H9 (cell line): ENCODE data around the gene CXCL14. TPM values are rescaled to one million over a fixed set of nuclear protein-coding genes. Genes with fewer than 3 reads are reported as not detected.

Source experiments
- DNase-seq: peaks from one replicate; pipeline ENCODE4 v3.0.0-alpha.2; 2017
- H2AFZ ChIP-seq: one replicate; pipeline ENCODE4 v1.6.1; 2013; ENCODE audit warnings: mild to moderate bottlenecking, low read length, control low read depth, moderate library complexity
- H2AK5ac ChIP-seq: 2 replicates; pipeline ENCODE4 v1.6.1; 2013; ENCODE audit warnings: low read length, control low read depth, mixed read lengths; ENCODE audit not compliant: insufficient read length
- H2BK120ac ChIP-seq: one replicate; pipeline ENCODE4 v1.6.1; 2013; ENCODE audit warnings: low read depth, mild to moderate bottlenecking, low read length, control low read depth, inconsistent platforms; ENCODE audit not compliant: poor library complexity, severe bottlenecking
- H2BK12ac ChIP-seq: 2 replicates; pipeline ENCODE4 v1.6.1; 2013; ENCODE audit warnings: low read length, control low read depth, mixed read lengths, low read depth; ENCODE audit not compliant: insufficient read length
- H2BK15ac ChIP-seq: 2 replicates; pipeline ENCODE4 v1.6.1; 2013; ENCODE audit warnings: low read depth, low read length, control low read depth
- H2BK20ac ChIP-seq: one replicate; pipeline ENCODE4 v1.6.1; 2013; ENCODE audit warnings: low read depth, mild to moderate bottlenecking, low read length, control low read depth, inconsistent platforms; ENCODE audit not compliant: poor library complexity, severe bottlenecking
- H2BK5ac ChIP-seq: 2 replicates; pipeline ENCODE4 v1.6.1; 2013; ENCODE audit warnings: low read length, control low read depth, mixed read lengths; ENCODE audit not compliant: insufficient read length
- H3K14ac ChIP-seq: 2 replicates; pipeline ENCODE4 v1.6.1; 2013; ENCODE audit warnings: low read length, control low read depth; ENCODE audit not compliant: insufficient read depth
- H3K18ac ChIP-seq: 2 replicates; pipeline ENCODE4 v1.6.1; 2013; ENCODE audit warnings: low read depth, mild to moderate bottlenecking, mixed read lengths, low read length, control low read depth; ENCODE audit not compliant: insufficient read length
- H3K23ac ChIP-seq: 2 replicates; pipeline ENCODE4 v1.6.1; 2013; ENCODE audit warnings: low read length, control low read depth, mixed read lengths, low read depth; ENCODE audit not compliant: insufficient read length
- H3K23me2 ChIP-seq: 2 replicates; pipeline ENCODE4 v1.6.1; 2013; ENCODE audit warnings: low read depth, mild to moderate bottlenecking, mixed read lengths, low read length, control low read depth; ENCODE audit not compliant: insufficient read length, poor library complexity, severe bottlenecking
- H3K27ac ChIP-seq: 2 replicates; pipeline ENCODE4 v1.5.1; 2013; ENCODE audit warnings: low read length, control low read depth, mixed read lengths, low read depth; ENCODE audit not compliant: insufficient read length
- H3K27me3 ChIP-seq: 2 replicates; pipeline ENCODE4 v1.6.1; 2013; ENCODE audit warnings: low read length, control low read depth, inconsistent platforms; ENCODE audit not compliant: insufficient read depth
- H3K4ac ChIP-seq: 2 replicates; pipeline ENCODE4 v1.6.1; 2013; ENCODE audit warnings: low read depth, mild to moderate bottlenecking, control low read depth, inconsistent platforms, low read length, moderate library complexity
- H3K4me1 ChIP-seq: 2 replicates; pipeline ENCODE4 v1.6.1; 2013; ENCODE audit warnings: low read length, control low read depth, inconsistent platforms; ENCODE audit not compliant: insufficient read depth
- H3K4me2 ChIP-seq: 2 replicates; pipeline ENCODE4 v1.6.1; 2013; ENCODE audit warnings: low read length, control low read depth, mixed read lengths; ENCODE audit not compliant: insufficient read length, insufficient read depth
- H3K56ac ChIP-seq: 2 replicates; pipeline ENCODE4 v1.6.1; 2013; ENCODE audit warnings: low read depth, mild to moderate bottlenecking, mixed read lengths, low read length, control low read depth; ENCODE audit not compliant: insufficient read length
- H3K79me1 ChIP-seq: 2 replicates; pipeline ENCODE4 v1.6.1; 2013; ENCODE audit warnings: low read depth, mild to moderate bottlenecking, moderate library complexity, low read length, control low read depth, inconsistent platforms; ENCODE audit not compliant: insufficient read depth, poor library complexity, severe bottlenecking
- H3K79me2 ChIP-seq: 2 replicates; pipeline ENCODE4 v1.6.1; 2013; ENCODE audit warnings: low read length, control low read depth, inconsistent platforms; ENCODE audit not compliant: insufficient read depth
- H3K9ac ChIP-seq: 2 replicates; pipeline ENCODE4 v1.6.1; 2013; ENCODE audit warnings: low read length, control low read depth, mixed read lengths; ENCODE audit not compliant: insufficient read length; ENCODE audit errors: extremely low read depth
- H3K9me3 ChIP-seq: one replicate; pipeline ENCODE4 v1.6.1; 2013; ENCODE audit warnings: low read depth, low read length, inconsistent platforms; ENCODE audit not compliant: control insufficient read depth
- H3T11ph ChIP-seq: one replicate; pipeline ENCODE4 v1.6.1; 2013; ENCODE audit warnings: mild to moderate bottlenecking, low read length, control low read depth, inconsistent platforms
- H4K20me1 ChIP-seq: one replicate; pipeline ENCODE4 v1.6.1; 2013; ENCODE audit not compliant: control insufficient read depth, insufficient read length, insufficient read depth
- H4K5ac ChIP-seq: 2 replicates; pipeline ENCODE4 v1.6.1; 2013; ENCODE audit warnings: low read depth, mild to moderate bottlenecking, mixed read lengths, low read length, control low read depth; ENCODE audit not compliant: insufficient read length
- H4K8ac ChIP-seq: replicated peaks from 2 replicates; pipeline ENCODE4 v1.6.1; 2013; ENCODE audit warnings: low read length, control low read depth, mixed read lengths, low read depth; ENCODE audit not compliant: insufficient read length
- H4K91ac ChIP-seq: 2 replicates; pipeline ENCODE4 v1.6.1; 2013; ENCODE audit warnings: low read depth, mild to moderate bottlenecking, moderate library complexity, mixed read lengths, low read length, control low read depth; ENCODE audit not compliant: insufficient read length
- H3K27ac Mint-ChIP-seq, 3 experiments: 2 replicates in 2 of 3; 3 replicates in 1 of 3; pipeline ENCODE4 v1.8.0; 2020 to 2021; ENCODE audit warnings: mixed read lengths in 3 of 3, mild to moderate bottlenecking in 1 of 3, moderate library complexity in 1 of 3
- H3K27me3 Mint-ChIP-seq: 2 replicates; pipeline ENCODE4 v1.8.0; 2021; ENCODE audit warnings: low read depth, mild to moderate bottlenecking, moderate library complexity, mixed read lengths
- H3K36me3 Mint-ChIP-seq, 3 experiments: 2 replicates in 2 of 3; 3 replicates in 1 of 3; pipeline ENCODE4 v1.8.0; 2020 to 2021; ENCODE audit warnings: low read depth in 3 of 3, mixed read lengths in 3 of 3; ENCODE audit not compliant: insufficient read depth in 1 of 3
- H3K4me1 Mint-ChIP-seq, 2 experiments: 2 replicates each; pipeline ENCODE4 v1.8.0; 2020; ENCODE audit warnings: mixed read lengths in 2 of 2
- H3K4me3 Mint-ChIP-seq, 2 experiments: 2 replicates in 1 of 2; 3 replicates in 1 of 2; pipeline ENCODE4 v1.8.0; 2020 to 2021; ENCODE audit warnings: mild to moderate bottlenecking in 2 of 2, mixed read lengths in 2 of 2, moderate library complexity in 1 of 2
- H3K9me3 Mint-ChIP-seq, 2 experiments: 2 replicates in 1 of 2; 3 replicates in 1 of 2; pipeline ENCODE4 v1.8.0; 2020; ENCODE audit warnings: mild to moderate bottlenecking in 2 of 2, mixed read lengths in 2 of 2, moderate library complexity in 1 of 2
- WGBS: extraction: QIAGEN DNeasy Blood & Tissue Kit; methylation state at CpG from one replicate; pipeline ENCODE4 v1.1.7; 2013; ENCODE audit warnings: missing lambda C conversion rate, low lambda C conversion rate, mixed read lengths; ENCODE audit not compliant: insufficient read length; ENCODE audit errors: extremely low coverage; 5-methylcytosine and 5-hydroxymethylcytosine counted together
- total RNA-seq: library from RNA; stranded (reverse); gene quantifications from 2 replicates; pipeline ENCODE4 v1.2.1, GENCODE V29; 2021
- TF ChIP-seq, protein P1 (sequence below): fragments of 200-600 bp; sonication (generic); conservative IDR thresholded peaks from 3 replicates; pipeline ENCODE4 v1.8.0; 2021; ENCODE audit warnings: antibody characterized with exemption, mild to moderate bottlenecking

Gene CXCL14
- total RNA-seq, 1 experiment from 2014 or later = 1.1 TPM

DNA sequence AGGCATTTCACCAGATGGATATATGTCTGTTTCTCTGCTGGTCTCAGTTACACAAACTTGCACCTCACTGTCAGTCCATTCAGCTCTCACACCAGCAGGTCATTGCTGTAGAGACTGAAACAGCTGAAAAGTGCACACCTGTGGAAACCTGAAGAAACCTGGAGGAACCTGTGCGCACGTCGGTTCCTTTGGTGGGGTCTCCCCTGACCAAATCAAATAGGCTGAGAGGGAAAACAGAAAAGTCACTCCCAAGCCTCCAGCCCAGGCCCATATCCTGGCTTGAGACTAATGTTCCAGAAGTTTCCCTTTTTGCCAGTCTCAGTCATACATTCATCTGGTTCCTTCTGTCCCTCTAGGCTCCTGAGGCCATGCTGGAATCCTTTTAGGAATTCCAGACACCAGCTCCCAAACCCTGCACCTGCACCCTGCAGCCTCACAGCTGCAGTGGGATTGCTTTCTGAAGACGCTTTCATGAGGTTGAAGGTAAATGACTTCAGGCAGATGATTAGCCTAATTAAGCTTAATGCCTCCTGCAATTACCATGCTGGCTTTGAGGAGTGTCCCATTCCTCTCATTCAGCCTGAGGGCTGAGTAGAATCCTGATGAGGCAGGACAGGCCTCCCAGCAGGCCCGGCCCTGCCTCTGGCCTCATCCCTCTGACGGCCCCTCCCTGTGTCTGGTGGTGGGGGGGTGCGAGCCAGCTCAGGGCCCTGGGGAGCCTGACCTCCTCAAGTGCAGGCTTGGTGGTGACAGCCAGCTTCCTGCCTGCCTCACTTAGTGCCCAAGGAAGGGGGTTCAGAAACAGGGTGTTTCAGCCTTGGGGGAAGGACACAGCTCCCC lies 24.3 kb upstream of the CXCL14 start:
- no peak for DNase-seq
- Histone ChIP-seq H3K4me2 (no peak overlapping the region), H3K23me2 (no peaks in the 10 kb centered on the region), H3K56ac (no peak overlapping the region), H3K4me1 (no peaks in the 10 kb centered on the region), H3K27me3 (no peaks in the 10 kb centered on the region; the same call in 1 of the 2 replicates), H4K20me1 (no peaks in the 10 kb centered on the region), H4K91ac (no peak overlapping the region), H2BK120ac (no peak overlapping the region), H3K4ac (no peak overlapping the region), H2BK20ac (no peak overlapping the region), H4K8ac (no peak overlapping the region), H2BK15ac (no peak overlapping the region), H2BK12ac (no peak overlapping the region), H3K27ac (no peak overlapping the region), H4K5ac (no peak overlapping the region), H3K9me3 (no peaks in the 10 kb centered on the region), H3K23ac (no peak overlapping the region), H3K79me1 (no peaks in the 10 kb centered on the region), H2AFZ (no peak overlapping the region), H3K79me2 (no peaks in the 10 kb centered on the region), H3K9ac (no peak overlapping the region), H2BK5ac (no peak overlapping the region), H3K14ac (no peak overlapping the region; the same call in 1 of the 2 replicates), H2AK5ac (no peak overlapping the region), H3K18ac (no peak overlapping the region), H3T11ph (no peak overlapping the region)
- no peaks in the 10 kb centered on the region for H3K36me3 Mint-ChIP-seq
- WGBS = no CpG with 5 or more reads among the region's 7 CpGs
- TF ChIP-seq, protein P1, sequence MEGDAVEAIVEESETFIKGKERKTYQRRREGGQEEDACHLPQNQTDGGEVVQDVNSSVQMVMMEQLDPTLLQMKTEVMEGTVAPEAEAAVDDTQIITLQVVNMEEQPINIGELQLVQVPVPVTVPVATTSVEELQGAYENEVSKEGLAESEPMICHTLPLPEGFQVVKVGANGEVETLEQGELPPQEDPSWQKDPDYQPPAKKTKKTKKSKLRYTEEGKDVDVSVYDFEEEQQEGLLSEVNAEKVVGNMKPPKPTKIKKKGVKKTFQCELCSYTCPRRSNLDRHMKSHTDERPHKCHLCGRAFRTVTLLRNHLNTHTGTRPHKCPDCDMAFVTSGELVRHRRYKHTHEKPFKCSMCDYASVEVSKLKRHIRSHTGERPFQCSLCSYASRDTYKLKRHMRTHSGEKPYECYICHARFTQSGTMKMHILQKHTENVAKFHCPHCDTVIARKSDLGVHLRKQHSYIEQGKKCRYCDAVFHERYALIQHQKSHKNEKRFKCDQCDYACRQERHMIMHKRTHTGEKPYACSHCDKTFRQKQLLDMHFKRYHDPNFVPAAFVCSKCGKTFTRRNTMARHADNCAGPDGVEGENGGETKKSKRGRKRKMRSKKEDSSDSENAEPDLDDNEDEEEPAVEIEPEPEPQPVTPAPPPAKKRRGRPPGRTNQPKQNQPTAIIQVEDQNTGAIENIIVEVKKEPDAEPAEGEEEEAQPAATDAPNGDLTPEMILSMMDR = no peak
- H3K27ac Mint-ChIP-seq = 0 out of 7 replicates have a peak overlapping the region, but pooled peaks of 1 of the 3 experiments have one; percentile 52
- no peaks in the 10 kb centered on the region for H3K9me3 Mint-ChIP-seq
- H3K4me3 Mint-ChIP-seq = no peak overlapping the region
- H3K27me3 Mint-ChIP-seq = peaks cover 24% of the 10 kb centered on the region
- peaks cover 14 to 15% of the 10 kb centered on the region in 2 experiments for H3K4me1 Mint-ChIP-seq
